ENCODE data around the gene SLC25A31. TPM values are rescaled to one million over a fixed set of nuclear protein-coding genes. Genes with fewer than 3 reads are reported as not detected.

Gene SLC25A31
- total and polyA plus RNA-seq, 4 donors = not detected

DNA sequence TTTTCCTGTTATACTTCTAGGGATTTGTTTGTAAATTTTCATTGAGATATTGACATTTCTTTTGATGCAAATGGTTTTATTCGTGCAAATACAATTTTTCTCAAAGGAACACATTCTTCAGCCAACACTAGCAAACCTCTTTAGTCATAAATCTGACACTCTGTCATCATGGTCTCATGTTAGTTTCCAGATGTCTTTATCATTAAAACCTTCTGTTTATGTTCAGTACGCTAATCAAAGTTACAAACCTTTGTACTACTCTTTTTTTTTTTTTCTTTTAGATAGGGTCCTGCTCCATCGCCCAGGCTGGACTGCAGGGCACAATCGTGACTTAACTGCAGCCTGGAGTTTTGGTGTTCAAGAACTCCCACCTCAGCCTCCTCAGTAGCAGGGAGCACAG, 7.1 kb downstream of the SLC25A31 start (continued):
- TF ChIP-seq, protein P1, sequence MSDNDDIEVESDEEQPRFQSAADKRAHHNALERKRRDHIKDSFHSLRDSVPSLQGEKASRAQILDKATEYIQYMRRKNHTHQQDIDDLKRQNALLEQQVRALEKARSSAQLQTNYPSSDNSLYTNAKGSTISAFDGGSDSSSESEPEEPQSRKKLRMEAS (IDR thresholded peaks at IDR 0.05) = no peak
- TF ChIP-seq NR2F2 (IDR thresholded peaks at IDR 0.05) (no peak), HNF4A (conservative IDR thresholded peaks at IDR 0.05) (no peak), TAF1 (conservative IDR thresholded peaks at IDR 0.05) (no peak), YY1 (IDR thresholded peaks at IDR 0.05) (no peak), RAD21 (IDR thresholded peaks at IDR 0.05) (no peak)

- H3K4me1 ChIP-seq (ENCODE audit: control insufficient read depth in 4 of 4, insufficient read depth in 4 of 4, low read length in 3 of 4) = no peaks in the 10 kb centered on the region
- H3K27me3 ChIP-seq (ENCODE audit: control insufficient read depth in 4 of 4, insufficient read depth in 4 of 4, low read length in 3 of 4) = peaks cover 0 to 6% (median 0%) of the 10 kb centered on the region in 4 donors
- H3K36me3 ChIP-seq (ENCODE audit: control insufficient read depth in 4 of 4, insufficient read depth in 3 of 4, low read depth in 1 of 4, low read length in 3 of 4) = no peaks in the 10 kb centered on the region
- H3K27ac ChIP-seq (ENCODE audit: low read depth in 1 of 2, low read length in 2 of 2) = no peak overlapping the region
- H3K9me3 ChIP-seq (ENCODE audit: control insufficient read depth in 4 of 4, low read length in 3 of 4) = no peaks in the 10 kb centered on the region
- 97% methylated on average over 1 of the region's 1 CpG for WGBS
- DNase-seq (ENCODE audit: low spot score) = no peak
- H3K9ac ChIP-seq (ENCODE audit: low read depth in 1 of 2, low read length in 2 of 2) = no peak overlapping the region
- no peak overlapping the region for H3K4me3 ChIP-seq (ENCODE audit: low read depth in 1 of 3, low read length in 3 of 3)
- TF ChIP-seq TAF1 (conservative IDR thresholded peaks at IDR 0.05) (no peak), JUND (IDR thresholded peaks at IDR 0.05) (no peak), RXRA (IDR thresholded peaks at IDR 0.05) (no peak), SP1 (IDR thresholded peaks at IDR 0.05) (no peak), EGR1 (IDR thresholded peaks at IDR 0.05; ENCODE audit: low read depth in 2 of 2) (no peak), YY1 (IDR thresholded peaks at IDR 0.05) (no peak), FOXA2 (IDR thresholded peaks at IDR 0.05) (no peak), HNF4G (IDR thresholded peaks at IDR 0.05) (no peak), GABPA (IDR thresholded peaks at IDR 0.05 in 1 of 2, conservative IDR thresholded peaks at IDR 0.05 in 1 of 2) (no peak), RAD21 (IDR thresholded peaks at IDR 0.05) (no peak), FOXA1 (IDR thresholded peaks at IDR 0.05) (no peak), CTCF (IDR thresholded peaks at IDR 0.05; ENCODE audit: low read depth, low read length, missing input control) (no peak), HNF4A (conservative IDR thresholded peaks at IDR 0.05) (no peak), NR2F2 (IDR thresholded peaks at IDR 0.05) (no peak)
- TF ChIP-seq, protein P1 (IDR thresholded peaks at IDR 0.05) = no peak
- TF ChIP-seq, protein P2, sequence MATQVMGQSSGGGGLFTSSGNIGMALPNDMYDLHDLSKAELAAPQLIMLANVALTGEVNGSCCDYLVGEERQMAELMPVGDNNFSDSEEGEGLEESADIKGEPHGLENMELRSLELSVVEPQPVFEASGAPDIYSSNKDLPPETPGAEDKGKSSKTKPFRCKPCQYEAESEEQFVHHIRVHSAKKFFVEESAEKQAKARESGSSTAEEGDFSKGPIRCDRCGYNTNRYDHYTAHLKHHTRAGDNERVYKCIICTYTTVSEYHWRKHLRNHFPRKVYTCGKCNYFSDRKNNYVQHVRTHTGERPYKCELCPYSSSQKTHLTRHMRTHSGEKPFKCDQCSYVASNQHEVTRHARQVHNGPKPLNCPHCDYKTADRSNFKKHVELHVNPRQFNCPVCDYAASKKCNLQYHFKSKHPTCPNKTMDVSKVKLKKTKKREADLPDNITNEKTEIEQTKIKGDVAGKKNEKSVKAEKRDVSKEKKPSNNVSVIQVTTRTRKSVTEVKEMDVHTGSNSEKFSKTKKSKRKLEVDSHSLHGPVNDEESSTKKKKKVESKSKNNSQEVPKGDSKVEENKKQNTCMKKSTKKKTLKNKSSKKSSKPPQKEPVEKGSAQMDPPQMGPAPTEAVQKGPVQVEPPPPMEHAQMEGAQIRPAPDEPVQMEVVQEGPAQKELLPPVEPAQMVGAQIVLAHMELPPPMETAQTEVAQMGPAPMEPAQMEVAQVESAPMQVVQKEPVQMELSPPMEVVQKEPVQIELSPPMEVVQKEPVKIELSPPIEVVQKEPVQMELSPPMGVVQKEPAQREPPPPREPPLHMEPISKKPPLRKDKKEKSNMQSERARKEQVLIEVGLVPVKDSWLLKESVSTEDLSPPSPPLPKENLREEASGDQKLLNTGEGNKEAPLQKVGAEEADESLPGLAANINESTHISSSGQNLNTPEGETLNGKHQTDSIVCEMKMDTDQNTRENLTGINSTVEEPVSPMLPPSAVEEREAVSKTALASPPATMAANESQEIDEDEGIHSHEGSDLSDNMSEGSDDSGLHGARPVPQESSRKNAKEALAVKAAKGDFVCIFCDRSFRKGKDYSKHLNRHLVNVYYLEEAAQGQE (IDR thresholded peaks at IDR 0.05) = no peak
- TF ChIP-seq, protein P3, sequence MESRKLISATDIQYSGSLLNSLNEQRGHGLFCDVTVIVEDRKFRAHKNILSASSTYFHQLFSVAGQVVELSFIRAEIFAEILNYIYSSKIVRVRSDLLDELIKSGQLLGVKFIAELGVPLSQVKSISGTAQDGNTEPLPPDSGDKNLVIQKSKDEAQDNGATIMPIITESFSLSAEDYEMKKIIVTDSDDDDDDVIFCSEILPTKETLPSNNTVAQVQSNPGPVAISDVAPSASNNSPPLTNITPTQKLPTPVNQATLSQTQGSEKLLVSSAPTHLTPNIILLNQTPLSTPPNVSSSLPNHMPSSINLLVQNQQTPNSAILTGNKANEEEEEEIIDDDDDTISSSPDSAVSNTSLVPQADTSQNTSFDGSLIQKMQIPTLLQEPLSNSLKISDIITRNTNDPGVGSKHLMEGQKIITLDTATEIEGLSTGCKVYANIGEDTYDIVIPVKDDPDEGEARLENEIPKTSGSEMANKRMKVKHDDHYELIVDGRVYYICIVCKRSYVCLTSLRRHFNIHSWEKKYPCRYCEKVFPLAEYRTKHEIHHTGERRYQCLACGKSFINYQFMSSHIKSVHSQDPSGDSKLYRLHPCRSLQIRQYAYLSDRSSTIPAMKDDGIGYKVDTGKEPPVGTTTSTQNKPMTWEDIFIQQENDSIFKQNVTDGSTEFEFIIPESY (IDR thresholded peaks at IDR 0.05) = no peak
- TF ChIP-seq, protein P4, sequence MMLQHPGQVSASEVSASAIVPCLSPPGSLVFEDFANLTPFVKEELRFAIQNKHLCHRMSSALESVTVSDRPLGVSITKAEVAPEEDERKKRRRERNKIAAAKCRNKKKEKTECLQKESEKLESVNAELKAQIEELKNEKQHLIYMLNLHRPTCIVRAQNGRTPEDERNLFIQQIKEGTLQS (IDR thresholded peaks at IDR 0.05) = no peak
Observed at GRCh38 chr4:127741247-127741646, 11.0 kb downstream of the SLC25A31 start.

All from liver (tissue), 9 donors.